Stomach (tissue), 4 donors: ENCODE results near the gene POLR3K.

Source experiments
- POLR2A ChIP-seq, 4 donors: fragments of 450-650 bp; IDR thresholded peaks; one replicate each; pipeline ENCODE4 v1.6.1; 2016; ENCODE audit warnings: antibody characterized with exemption in 4 of 4, control low read depth in 2 of 4, mild to moderate bottlenecking in 1 of 4, moderate library complexity in 1 of 4
- POLR2AphosphoS5 ChIP-seq, 3 donors: sonication (generic); formaldehyde crosslinking; IDR thresholded peaks; one replicate each; pipeline ENCODE4 v1.6.1; 2016; ENCODE audit warnings: antibody characterized with exemption in 3 of 3
- TF ChIP-seq, protein P1 (sequence below), 7 experiments: fragments of 450-650 bp in 4 of 7; fragments of 200-600 bp in 3 of 7; sonication (generic) in 3 of 7; IDR thresholded peaks; one replicate each; pipeline ENCODE4 v1.5.1; 2016 to 2019; ENCODE audit warnings: antibody characterized with exemption in 7 of 7, control low read depth in 2 of 7, mild to moderate bottlenecking in 1 of 7

DNA sequence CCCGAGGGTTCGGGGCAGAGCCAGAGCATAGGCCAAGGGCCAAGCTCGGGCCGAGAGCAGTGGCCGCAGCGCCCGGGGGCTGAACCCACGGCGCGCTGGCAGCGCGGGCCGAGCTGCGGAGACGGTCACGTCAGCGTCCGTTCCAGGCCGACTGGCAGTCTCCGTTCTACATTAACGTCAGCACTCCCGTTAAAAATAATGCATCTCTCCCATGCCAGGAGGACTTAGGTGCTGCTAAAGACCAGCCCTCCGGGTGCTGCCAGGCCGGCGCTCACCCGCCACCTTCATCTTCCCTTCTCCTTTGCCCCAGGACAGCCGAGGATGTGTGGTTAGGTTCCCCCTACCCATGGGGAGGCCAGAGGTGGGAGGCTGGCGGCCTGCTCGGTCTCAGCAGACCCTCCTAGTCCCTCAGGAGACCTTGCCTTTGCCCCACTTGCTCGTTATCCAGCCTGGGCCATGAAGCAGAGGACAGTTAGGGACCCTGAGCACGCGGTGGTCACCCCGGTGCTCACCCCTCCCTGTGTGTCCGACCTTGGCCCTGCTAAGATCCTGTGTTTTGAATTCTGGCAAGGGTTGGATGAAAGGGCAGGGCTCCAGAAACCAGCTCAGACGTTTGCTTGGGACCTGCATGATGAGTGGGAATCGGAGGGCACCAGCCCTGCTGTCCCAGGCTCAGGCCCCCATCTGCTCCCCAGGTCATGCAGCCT is 25.2 kb upstream of the POLR3K start:
- TF ChIP-seq POLR2A (IDR thresholded peaks at IDR 0.05) (no peak), POLR2AphosphoS5 (IDR thresholded peaks at IDR 0.05) (no peak)
- TF ChIP-seq, protein P1, sequence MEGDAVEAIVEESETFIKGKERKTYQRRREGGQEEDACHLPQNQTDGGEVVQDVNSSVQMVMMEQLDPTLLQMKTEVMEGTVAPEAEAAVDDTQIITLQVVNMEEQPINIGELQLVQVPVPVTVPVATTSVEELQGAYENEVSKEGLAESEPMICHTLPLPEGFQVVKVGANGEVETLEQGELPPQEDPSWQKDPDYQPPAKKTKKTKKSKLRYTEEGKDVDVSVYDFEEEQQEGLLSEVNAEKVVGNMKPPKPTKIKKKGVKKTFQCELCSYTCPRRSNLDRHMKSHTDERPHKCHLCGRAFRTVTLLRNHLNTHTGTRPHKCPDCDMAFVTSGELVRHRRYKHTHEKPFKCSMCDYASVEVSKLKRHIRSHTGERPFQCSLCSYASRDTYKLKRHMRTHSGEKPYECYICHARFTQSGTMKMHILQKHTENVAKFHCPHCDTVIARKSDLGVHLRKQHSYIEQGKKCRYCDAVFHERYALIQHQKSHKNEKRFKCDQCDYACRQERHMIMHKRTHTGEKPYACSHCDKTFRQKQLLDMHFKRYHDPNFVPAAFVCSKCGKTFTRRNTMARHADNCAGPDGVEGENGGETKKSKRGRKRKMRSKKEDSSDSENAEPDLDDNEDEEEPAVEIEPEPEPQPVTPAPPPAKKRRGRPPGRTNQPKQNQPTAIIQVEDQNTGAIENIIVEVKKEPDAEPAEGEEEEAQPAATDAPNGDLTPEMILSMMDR (IDR thresholded peaks at IDR 0.05): no peak
